Stimulated activated CD8-positive, alpha-beta memory T cell treated with anti-CD3 and anti-CD28 coated beads, Interleukin-15, amount 100 ng/mL, for 48 hours (primary cell): Measurements from ENCODE around the gene ZAP70.
A peak's percentile ranks its signal among the peaks of the same experiment; 100 is the strongest.

Experiments
- DNase-seq, 2 donors: peaks; one replicate each; pipeline ENCODE4 v3.0.0-alpha.2; 2020; ENCODE audit warnings: low read depth in 2 of 2

ZAP70 gene

GRCh38 chr2:97716695-97717612 lies 3.6 kb downstream of the ZAP70 start:
- DNase-seq, result no peak

DNA sequence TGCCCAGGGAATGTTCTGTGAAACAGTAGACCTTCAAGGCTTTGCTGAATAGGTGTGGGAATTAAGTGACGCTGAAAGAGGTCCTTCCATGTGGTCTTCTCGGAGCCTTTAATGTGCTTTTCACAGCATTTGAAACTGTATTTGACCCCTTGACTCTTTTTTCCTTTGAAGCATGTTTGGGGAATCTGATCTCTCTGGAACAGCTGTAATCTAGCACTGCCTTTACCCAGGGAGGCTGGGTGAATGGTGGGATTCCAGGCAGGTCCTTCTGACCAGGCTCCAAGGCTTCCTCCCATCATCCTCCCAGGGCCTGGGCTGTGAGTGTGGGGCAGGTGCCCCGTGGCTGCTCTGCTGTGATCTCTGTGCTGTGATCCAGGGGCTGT lies 4.2 kb downstream of the ZAP70 start:
- no peak for DNase-seq

- DNase-seq, result peak; percentile 59 to 66
These were observed 4.9 kb downstream of the ZAP70 start for GRCh38 chr2:97718051-97718882.

DNA sequence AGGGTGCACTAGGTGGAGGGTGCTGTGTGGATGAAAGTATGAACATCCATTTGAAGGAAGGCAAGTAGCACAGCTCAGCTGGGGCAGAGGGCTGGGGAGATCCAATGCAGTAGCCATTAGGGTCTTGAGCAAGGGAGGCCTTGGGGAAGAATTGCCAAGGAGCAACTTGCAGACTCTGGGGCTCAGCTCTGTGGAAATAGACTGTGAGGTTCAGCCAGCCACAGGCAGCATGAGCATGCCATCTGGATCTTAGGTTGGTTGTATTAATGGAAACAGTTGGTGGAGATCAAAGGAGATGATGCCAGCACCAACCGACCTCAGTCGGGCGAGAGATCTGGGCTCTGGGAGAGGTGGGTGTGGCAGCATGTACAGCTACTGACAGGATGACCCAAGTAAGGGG lies 5.6 kb downstream of the ZAP70 start:
- no peak for DNase-seq

DNA sequence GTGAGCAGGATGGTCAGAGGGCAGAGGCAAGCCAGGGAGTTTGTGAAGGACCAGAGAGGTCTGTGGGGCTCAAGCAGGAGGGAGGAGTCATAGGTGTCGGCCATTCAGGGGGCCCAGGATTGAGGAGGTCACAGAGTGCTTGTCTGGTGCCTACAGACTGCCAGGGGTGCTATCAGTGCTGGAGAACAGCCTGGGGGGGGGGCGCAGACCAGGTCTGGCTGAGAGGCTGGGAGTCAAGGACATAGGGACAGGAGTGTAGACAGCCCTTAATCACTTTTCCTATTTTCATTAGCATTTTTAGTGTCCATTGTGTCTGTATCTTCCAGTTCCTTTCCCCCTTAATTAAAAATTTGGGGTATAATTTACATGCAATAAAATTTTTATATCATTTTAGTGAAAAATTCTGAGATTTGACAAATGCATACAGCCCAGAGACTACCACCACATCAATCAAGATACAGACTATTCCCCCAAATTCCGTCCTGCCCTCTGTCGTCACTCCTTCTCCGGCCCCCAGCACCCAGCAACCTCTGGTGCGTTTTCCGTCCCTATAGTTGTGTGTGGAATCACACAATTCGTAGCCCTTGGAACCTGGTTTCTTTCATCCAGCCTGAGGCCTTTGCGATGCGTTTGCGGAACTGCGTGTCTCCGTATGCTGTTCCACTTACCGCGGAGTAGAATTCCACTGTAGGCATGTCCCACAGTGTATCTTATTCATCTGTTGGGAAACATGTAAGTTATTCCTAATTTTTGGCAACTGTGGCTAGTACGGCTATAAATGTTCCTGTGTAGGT lies 6.2 kb downstream of the ZAP70 start:
- DNase-seq, result no peak

GRCh38 chr2:97720746-97721145 lies 7.4 kb downstream of the ZAP70 start:
- no peak for DNase-seq

DNA sequence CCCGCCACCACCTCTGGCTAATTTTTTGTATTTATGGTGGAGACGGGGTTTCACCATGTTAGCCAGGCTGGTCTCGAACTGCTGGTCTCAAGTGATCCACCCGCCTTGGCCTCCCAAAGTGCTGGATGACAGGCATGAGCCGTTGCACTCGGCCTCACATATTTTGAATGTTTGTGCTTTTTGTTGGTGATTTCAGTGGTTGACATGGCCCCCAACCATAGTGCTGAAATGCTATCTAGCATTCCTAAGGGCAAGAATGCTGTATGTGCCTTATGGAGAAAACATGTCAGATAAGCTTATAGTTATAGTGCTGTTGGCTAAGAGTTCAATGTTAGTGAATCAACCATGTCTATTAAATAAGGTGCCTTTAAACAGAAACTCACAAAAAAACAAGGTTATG lies 8.9 kb downstream of the ZAP70 start:
- no peak for DNase-seq

DNA sequence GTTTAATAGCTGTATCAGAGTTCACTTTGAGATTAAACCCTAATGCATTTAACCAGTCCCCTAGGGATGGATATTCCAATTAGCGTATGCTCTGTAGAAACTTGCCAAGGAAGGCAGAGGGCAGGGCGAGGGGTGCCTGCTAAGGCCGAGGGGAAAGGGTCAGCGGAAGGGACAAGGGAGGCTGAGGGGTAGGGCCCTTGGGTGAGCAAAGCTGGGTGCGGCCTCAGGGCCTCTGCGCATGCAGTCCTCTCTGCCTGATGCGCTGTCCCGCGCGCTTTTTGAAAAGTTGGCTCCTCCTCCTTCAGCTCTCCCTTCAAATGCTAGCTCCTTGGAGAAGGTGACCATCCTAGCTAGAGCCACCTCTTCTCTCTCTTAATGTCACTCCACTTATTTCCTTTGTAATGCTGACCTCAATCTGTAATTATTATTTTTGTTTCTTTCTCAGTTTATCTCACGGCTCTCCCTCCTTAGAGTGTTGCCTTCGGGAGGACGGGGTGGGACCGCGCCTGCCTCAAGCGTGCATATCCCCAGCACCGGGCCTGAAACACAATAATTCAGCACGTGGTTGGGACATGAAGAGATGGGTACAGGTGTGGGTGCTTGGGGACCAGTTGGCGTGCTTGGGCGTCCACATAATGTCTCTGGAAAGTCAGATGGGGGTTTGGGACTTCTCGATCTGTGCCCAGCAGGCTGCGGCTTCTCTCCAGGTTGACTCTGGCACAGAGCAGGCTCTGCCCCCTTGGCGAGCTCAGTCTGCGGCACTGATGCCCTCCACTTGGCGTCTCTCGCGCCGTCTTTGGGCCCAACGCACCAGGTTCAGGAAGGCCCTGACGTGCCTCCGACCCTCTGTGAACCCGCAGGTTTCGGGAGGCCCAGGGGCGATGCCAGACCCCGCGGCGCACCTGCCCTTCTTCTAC lies 10.0 kb downstream of the ZAP70 start:
- no peak for DNase-seq

- no peak for DNase-seq
These were observed 10.7 kb downstream of the ZAP70 start for GRCh38 chr2:97724073-97724410.

- no peak for DNase-seq
These were observed 11.1 kb downstream of the ZAP70 start for GRCh38 chr2:97724501-97724900.

GRCh38 chr2:97724946-97725688 lies 11.7 kb downstream of the ZAP70 start:
- no peak for DNase-seq

DNA sequence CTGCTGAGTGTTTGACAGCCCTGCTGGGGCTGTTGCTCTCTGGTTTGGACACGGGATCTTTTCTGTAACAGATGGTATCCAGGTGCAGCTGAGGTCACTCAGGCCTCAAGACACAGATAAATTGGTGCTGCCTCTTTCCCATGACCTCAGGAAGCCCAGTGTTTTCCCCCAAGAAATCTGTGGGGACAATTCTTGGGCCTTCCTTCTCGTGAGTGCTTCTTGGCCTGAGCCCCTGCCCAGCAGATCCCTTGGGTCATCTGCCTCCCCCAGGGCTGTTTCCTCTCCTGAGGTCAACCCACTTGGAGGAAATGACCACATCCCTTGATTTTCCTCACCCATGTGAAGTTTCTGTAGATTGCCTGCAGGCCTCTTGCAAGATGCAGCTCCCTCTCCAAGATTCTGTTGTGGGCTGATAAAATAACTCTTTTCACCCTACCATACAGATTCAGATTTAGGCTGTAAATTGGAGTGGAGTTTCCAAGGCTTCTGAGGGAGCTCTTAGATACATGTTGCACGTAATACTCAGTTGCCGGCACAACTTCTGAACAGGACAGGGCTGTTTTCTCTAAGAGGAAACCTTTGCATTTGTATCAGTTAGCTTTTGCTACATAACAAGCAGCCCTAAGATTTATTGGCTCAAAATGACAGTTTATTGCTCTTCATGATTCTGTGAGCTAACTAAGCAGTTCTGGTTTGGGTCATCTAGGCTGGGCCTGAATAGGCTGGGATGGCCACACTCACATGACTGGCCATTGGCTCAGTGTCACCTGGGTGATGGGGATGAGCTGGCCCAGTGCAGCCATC lies 13.1 kb downstream of the ZAP70 start:
- no peak for DNase-seq

GRCh38 chr2:97727296-97727695 lies 13.9 kb downstream of the ZAP70 start:
- no peak for DNase-seq

GRCh38 chr2:97728091-97728731 lies 14.8 kb downstream of the ZAP70 start:
- no peak for DNase-seq

GRCh38 chr2:97730245-97730644 lies 16.9 kb downstream of the ZAP70 start:
- no peak for DNase-seq

DNA sequence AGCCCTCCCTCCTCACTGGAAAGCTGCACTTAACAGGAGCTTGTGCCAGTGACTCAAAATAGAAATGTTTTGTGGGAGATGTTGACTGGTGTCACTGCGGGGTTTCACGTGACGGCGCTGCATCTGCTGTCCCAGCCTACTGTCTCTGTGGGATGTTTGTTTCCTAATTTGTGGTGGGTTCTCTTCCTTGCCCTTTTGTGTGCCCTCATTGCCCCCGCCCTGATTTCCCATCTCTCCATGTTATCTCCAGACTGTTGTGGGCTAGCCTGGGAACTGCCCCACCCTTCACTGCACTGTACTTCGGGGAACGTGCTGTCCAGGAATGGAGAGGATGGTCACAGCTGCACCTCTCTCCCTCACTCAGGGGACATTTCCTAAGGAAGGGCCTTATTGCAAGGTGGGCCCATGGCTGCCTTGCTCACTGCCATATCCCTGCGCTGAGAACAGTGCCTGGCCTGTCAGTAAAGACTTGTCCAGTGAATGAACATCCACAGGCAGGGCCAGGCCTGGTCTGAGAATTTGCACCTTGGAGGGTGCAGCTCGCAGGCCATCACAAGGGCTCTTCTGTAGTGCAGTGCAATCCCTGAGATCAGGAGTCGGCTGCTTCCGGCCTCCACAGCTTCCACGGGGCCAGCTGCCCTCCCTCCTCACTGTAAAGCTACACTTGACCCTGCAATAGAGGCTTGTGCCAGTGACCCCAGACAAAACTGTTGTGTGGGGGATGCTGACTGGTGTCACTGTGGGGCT lies 18.1 kb downstream of the ZAP70 start:
- no peak for DNase-seq

- no peak for DNase-seq
These were observed 19.3 kb downstream of the ZAP70 start for GRCh38 chr2:97732436-97733340.
